Epithelial cell of esophagus (primary cell): ENCODE data around the gene TK1.
"Not testable (repeated sequence)": the region's sequence is repeated elsewhere in the genome, so short reads cannot be mapped to it uniquely, and the experiment has no call there.

Source experiments
- DNase-seq: peaks from one replicate; pipeline ENCODE4 v3.0.0; 2010; ENCODE audit warnings: low read depth
- H3K4me3 ChIP-seq: 2 replicates; pipeline ENCODE4 v1.5.1; 2011; ENCODE audit warnings: mild to moderate bottlenecking, low read length, control low read depth
- TF ChIP-seq, protein P1 (sequence below): IDR thresholded peaks from 2 replicates; pipeline ENCODE4 v1.5.1; 2011; ENCODE audit warnings: low read depth, mild to moderate bottlenecking, low read length, control low read depth, inconsistent platforms; ENCODE audit not compliant: insufficient read depth; ENCODE audit errors: missing control alignments

The TK1 gene, protein sequence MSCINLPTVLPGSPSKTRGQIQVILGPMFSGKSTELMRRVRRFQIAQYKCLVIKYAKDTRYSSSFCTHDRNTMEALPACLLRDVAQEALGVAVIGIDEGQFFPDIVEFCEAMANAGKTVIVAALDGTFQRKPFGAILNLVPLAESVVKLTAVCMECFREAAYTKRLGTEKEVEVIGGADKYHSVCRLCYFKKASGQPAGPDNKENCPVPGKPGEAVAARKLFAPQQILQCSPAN

DNA sequence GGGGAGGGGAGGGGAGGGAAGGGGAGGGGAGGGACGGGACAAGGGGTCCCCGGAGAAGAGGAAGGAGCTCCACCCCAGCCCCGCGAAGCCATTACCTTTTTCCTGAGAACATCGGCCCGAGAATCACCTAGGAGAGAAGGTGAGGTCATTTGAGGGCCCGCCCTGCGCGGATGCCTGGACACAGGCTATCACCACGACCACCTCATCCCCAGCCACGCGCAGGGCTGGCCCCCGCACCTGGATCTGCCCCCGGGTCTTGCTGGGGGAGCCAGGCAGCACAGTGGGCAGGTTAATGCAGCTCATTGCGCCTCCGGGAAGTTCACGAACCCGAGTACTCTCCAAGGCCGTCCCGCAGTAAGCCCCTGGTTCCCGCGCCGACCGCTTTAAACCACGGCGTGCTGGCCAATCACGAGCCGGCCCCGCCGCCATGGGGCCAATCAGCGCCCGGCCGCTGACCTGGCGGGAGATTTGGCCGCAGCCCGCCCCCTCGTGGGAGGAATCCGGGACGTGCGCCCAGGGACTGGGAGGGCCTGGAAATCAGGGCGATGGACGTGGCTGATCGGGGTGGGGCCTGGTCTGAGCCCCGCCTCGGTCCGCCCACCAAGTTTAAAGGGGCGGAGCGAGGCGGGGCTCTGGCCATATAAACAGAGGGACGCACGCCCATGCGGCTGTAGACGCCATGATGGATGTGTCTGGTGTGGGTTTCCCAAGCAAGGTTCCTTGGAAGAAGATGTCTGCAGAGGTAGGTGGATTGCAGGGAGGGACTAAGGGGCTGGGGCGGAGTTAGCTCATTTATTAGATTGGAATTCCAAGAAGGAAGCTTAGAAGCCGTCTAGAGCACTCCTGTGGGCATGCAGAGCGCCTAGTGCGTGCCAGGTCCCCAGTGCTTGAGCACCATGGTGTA, at the start of gene TK1, which contains the start of gene AFMID:
TSS of gene TK1 (minus strand) at position 361 of the 904 bp plus-strand sequence. CDS start at position 303, 58 bp downstream.
TSS of gene AFMID (plus strand) at position 671 of the 904 bp plus-strand sequence. CDS start at position 680, 9 bp downstream.
- H3K4me3 ChIP-seq: peak within 1 kb of the TSS; percentile 61

DNA sequence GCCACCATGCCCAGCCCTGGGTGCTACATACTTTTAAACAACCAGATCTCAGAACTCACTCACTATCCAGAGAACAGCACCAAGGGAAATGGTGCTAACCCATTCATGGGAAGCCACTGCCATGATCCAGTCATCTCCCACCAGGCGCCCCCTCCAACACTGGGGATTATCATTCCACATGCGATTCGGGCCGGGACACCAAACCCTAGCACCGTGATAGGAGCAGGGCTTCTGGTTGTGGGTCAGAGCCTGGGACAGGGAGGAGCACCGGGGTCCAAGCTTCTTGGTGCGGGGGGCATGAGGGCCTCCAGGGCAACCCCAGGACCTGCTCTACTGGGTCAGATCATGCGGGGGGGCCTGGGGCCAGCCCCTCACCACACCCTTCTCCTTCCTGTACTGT, 49.0 kb upstream of the TK1 start:
- no peak overlapping the region for H3K4me3 ChIP-seq
- no peak for DNase-seq
- TF ChIP-seq, protein P1, sequence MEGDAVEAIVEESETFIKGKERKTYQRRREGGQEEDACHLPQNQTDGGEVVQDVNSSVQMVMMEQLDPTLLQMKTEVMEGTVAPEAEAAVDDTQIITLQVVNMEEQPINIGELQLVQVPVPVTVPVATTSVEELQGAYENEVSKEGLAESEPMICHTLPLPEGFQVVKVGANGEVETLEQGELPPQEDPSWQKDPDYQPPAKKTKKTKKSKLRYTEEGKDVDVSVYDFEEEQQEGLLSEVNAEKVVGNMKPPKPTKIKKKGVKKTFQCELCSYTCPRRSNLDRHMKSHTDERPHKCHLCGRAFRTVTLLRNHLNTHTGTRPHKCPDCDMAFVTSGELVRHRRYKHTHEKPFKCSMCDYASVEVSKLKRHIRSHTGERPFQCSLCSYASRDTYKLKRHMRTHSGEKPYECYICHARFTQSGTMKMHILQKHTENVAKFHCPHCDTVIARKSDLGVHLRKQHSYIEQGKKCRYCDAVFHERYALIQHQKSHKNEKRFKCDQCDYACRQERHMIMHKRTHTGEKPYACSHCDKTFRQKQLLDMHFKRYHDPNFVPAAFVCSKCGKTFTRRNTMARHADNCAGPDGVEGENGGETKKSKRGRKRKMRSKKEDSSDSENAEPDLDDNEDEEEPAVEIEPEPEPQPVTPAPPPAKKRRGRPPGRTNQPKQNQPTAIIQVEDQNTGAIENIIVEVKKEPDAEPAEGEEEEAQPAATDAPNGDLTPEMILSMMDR: no peak

More for the DNA sequence above, at the start of gene TK1, which contains the start of gene AFMID:
- TF ChIP-seq, protein P1: peak; percentile 64
- DNase-seq: peak; percentile 98

DNA sequence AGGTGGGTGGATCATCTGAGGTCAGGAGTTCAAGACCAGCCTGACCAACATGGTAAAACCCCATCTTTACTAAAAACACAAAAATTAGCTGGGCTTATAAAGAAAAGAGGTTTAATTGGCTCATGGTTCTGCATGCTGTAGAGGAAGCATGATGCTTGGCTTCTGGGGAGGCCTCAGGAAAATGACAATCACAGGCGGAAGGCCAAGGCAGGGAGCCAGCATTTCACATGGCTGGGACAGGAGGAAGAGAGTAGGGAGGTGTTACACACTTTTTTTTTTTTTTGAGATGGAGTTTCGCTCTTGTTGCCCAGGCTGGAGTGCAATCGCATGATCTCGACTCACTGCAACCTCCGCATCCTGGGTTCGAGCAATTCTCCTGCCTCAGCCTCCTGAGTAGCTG, 48.2 kb upstream of the TK1 start:
- not testable (repeated sequence) for DNase-seq, H3K4me3 ChIP-seq

DNA sequence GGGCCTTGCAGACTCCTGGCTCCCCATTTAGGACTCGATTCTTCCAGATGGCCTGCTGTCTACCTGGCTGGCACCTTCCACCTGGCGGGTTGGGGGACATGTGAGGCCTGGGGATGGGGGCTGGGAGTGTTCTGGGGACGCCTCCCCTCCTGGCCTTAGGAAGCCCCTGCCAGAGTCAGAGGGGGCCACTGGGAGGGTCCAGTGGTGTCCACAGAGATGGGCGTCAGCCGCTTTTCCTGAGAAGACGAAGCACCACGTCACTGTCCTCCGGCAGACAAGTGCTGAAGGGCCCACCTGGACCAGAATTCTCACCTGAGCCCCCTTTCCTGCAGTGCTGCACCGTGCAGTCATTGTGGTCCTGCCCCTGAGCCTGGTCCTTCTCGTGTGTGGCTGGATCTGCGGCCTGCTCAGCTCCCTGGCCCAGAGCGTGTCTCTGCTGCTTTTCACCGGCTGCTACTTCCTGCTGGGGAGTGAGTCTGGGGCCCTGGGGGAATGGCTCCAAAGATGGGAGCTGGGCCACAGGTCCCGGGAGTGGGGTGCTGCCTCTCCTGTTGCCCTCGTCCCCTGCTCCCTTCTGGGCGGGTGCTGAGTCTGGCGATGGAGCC, 47.5 kb upstream of the TK1 start:
- no peak for DNase-seq
- no peak overlapping the region for H3K4me3 ChIP-seq
- TF ChIP-seq, protein P1: no peak

DNA sequence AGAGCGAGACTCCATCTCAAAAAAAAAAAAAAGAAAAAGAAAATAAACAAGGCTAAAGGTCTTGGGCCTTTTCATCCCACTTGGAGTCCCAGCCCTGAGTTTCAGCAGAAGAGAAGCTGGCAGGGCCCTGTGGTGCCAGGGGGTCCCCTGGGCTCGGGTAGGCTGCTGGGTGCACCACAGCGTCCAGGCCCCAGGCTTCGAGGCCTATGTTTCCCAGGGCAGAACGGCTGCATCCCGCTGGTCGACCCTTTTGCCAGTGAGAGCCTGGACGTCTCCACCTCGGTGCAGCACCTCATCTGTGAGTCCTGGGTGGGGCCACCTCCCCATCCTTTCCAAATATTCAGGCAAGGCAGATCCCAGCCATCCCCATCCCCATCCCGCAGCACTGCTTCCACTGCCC, 46.8 kb upstream of the TK1 start:
- H3K4me3 ChIP-seq: no peak overlapping the region
- DNase-seq: no peak
- TF ChIP-seq, protein P1: no peak

DNA sequence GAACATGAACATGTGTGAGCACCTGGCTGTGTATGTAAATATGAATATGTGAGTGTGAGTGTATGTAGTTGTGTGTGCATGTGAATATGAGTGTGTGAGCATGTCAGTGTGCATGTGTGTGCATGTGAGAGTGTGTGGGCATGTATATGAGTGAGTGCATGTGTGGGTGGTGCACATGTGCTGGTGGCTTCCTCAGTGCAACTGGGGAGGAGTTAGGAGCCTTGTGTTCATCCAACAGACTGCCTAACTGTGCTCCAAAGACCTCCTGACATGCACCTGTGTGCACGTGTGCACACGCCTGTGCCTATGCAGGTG, 46.0 kb upstream of the TK1 start:
- no peak for DNase-seq
- TF ChIP-seq, protein P1: no peak
- no peak overlapping the region for H3K4me3 ChIP-seq
